NCI-H2081 (cell line): ENCODE data around the gene VSTM4.
A peak's percentile ranks its signal among the peaks of the same experiment; 100 is the strongest.

Source experiments
- DNase-seq, 2 experiments: peaks; one replicate each; lab custom pipeline; 2025; lab: John Stamatoyannopoulos, UW

Gene VSTM4

DNA sequence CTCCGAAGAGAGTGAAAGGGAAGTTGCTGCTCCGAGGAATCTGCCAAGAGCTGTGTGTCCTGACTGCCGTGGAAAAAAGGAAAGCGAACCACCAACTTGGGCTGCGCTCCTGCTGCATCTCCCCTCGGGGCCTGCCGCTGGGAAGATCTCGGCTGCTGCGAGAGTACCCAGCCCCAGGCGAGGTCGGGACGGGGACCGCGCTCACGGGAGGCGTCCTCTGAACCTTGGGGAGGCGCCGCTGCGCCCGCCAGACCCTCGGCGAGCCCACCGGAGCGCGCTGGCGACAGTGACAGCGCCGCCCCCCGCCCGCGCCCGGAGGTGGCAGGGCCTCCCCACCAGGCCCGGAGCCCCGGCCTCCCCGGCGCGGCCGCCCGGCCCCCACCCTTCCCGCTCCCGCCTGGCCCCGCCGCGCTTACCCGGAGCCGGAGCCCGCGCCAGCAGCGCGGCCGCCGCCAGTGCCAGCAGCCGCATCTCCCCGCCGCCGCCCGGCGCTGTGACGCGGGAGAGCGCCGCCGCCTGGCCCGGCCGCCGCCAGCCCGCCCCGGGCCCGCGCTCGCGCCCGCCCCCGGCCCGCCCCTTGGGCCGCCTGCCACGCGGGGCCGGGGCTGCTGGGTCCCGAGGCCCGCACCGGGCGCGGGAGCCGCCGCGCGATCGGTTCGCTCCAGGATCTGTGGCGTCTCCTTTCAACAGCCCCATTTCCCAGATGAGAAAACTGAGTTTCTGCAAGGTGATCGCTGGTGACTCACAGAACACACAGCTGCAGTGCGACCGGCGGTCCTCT, at the start of gene VSTM4:
VSTM4 (minus strand) TSS at position 508 of the 781 bp plus-strand sequence; CDS start at position 471, 37 bp downstream.
- DNase-seq, result peak in 1 of 2 experiments; percentile 14

DNA sequence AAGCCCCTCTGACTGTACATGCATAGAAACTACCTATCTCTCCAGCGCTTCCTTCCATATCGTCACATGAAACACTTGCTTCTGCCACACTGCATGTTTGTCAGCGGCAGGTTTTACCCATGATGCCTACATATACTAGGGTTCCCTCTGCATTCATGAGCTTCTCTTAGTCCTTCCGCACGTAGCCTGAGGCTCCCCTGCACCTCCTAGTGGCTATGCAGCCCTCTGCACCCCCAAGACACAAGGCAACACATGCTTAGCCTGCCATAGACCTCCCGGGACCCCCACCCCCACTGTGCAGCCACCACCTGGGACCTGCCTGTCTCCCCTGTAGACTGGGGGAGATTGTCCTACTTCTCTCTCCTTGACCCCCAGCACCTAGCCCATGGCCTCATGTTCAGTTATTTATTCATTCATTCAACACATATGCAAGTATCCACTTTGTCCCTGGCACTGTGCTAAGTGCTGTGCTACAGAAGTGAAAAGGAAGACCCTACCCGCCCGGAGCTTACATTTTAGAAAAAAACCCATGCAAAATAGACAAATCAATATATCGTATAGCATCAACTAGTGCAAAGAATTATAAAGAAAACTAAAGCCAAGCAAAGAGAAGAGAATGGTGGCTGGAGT, 49.4 kb upstream of the VSTM4 start:
- peak in 1 of 2 experiments; percentile 5 for DNase-seq

- no peak for DNase-seq
Observed at GRCh38 chr10:49163741-49164140, 48.4 kb upstream of the VSTM4 start.

GRCh38 chr10:49162761-49163310, 47.5 kb upstream of the VSTM4 start:
- DNase-seq, result no peak

GRCh38 chr10:49162063-49162462, 46.7 kb upstream of the VSTM4 start:
- DNase-seq, result no peak

DNA sequence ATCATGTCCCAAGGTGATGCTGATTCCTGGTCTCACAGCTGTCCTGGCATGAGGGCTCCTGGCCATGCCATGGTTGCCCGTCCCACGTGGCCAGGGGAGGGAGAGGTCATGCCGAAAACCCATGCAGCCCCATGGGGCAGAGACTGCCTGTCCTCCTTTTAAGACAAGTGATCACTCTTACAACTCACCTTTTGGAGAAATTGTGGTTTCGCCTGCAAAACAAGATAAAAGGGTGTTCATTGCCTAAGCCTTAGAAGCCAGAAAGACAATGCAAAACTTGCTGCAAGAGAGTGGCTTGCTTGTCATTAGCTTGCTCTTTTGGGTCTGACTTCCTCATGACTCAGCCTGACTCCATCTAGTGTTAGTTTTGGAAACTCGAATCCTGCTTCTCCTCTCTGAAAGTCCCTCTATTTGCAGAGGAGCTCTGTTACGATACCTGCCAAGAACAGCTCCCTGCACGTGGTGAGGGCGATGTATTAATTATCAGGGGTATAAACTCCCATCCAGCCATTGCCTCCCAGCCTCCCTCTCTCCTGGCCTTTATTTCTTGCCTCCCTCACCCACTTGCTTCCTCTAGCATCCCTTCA, 46.2 kb upstream of the VSTM4 start:
- DNase-seq, result peak in 1 of 2 experiments; percentile 10

- no peak for DNase-seq
Observed at GRCh38 chr10:49160814-49161213, 45.5 kb upstream of the VSTM4 start.

DNA sequence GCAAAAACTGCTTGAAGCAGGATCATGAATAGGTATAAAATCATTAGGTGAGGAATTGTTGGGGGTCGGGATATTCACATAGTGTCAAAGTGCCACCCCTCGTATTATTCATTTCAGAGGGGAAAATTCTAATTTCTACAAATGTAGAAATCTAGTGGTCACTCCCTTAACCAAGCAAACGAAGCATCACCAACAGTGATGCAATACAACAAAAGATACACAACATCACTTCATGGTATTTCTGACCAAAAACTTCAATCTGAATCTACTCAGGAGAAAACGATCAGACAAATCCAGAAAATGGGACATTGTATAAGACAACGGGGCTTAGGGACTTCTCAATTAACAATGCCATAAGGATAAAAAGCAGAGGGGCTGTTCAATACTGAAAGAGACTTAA, 44.8 kb upstream of the VSTM4 start:
- DNase-seq, result no peak

- no peak for DNase-seq
Observed at GRCh38 chr10:49158915-49159314, 43.6 kb upstream of the VSTM4 start.

GRCh38 chr10:49158404-49158803, 43.1 kb upstream of the VSTM4 start:
- no peak for DNase-seq

- DNase-seq, result no peak
Observed at GRCh38 chr10:49157229-49157628, 41.9 kb upstream of the VSTM4 start.

- no peak for DNase-seq
Observed at GRCh38 chr10:49154641-49155040, 39.3 kb upstream of the VSTM4 start.

DNA sequence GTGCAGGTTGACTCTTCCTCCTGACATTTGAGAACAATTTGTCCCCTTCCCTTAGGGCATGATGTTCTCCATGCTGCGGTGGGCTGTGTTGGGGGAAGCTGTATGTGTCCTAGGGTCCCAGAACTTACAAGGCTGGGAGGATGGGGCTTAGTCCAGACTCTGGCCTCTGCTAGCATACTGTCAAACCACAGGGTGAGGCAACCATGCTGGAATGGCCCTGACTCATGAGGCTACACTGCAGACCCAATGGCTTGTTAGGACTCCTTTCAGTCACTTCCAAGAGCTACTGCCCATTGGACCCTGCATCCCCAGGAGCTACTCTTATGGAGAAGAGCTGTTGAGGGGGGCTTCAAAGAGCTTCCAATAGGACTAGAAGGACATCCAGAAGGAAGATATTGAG, 38.6 kb upstream of the VSTM4 start:
- no peak for DNase-seq

GRCh38 chr10:49153115-49153514, 37.8 kb upstream of the VSTM4 start:
- no peak for DNase-seq

DNA sequence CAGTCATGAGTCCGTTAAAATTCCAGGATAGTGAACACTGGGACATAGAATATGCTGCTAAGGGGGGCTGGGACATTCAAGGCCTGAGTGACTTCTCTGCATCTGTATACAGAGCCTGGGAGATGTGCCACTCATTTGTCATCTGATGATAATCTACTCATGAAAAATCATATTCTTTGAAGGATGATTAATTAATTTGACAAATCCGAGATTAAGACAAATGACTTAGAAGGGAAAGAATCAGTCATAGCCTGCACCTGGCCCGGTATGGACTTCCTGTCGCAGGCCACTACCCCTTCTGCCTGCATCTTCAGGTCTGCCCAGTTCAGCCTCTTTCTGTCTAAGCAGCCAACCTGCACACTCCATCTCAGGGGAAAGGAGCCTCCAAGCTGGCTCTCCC, 37.3 kb upstream of the VSTM4 start:
- DNase-seq, result no peak

- DNase-seq, result no peak
Observed at GRCh38 chr10:49152037-49152436, 36.7 kb upstream of the VSTM4 start.

DNA sequence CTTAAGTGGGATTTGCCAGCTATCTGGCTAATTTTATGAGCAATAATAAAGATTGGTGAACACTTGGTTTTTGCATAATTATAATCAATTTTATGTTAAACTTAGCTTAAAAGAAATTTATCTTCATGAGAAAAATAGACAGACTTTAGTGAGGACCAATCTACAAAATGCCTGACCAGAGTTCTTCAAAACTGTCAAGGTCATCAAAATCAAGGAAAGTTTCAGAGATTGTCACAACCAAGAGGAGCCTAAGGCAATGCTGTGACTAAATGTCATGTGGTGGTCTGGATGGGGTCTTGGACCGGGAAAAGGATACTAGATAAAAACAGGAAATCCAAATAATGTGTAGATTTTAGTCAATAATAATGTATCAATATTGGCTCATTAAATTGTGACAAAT, 36.2 kb upstream of the VSTM4 start:
- no peak for DNase-seq

- DNase-seq, result no peak
Observed at GRCh38 chr10:49151025-49151445, 35.7 kb upstream of the VSTM4 start.

DNA sequence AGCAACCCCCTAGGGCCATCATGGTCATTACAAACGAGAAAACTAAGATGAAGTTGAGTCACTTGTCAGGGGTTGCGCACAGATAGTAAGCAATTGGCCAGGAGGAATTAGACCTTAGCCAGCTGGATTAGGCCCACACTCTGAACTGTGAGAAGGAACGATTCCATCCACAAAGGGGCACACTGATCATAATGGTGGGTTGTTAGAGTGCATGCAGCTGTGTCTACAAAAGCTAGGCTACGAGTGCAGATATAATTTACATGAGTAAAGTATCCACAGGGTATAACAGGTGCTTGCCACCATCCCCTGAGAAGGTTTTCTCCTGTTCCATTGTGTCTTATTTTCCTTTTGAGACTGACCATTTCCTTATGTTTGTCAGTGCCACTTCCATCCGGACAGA, 35.1 kb upstream of the VSTM4 start:
- peak; percentile 33 to 86 for DNase-seq

DNA sequence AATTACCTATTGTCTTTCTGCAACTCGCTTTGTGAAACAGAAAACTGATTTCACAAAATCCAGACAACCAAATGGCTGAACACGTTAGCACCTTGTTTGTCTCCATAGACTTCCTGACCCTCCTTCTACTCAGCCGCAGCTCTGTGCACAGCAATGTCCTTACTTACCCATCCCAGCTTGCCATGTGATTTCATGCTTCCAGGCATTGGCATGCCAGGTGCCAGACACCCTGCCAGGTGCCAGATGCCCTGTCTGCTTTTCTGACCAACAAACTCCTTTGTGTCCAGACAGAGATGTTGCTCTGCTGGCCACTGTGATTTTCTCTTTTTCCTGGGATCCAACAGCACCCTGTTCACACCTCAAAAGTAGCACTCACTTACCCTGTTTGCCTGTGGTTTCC, 34.6 kb upstream of the VSTM4 start:
- DNase-seq, result peak in 1 of 2 experiments; percentile 41

DNA sequence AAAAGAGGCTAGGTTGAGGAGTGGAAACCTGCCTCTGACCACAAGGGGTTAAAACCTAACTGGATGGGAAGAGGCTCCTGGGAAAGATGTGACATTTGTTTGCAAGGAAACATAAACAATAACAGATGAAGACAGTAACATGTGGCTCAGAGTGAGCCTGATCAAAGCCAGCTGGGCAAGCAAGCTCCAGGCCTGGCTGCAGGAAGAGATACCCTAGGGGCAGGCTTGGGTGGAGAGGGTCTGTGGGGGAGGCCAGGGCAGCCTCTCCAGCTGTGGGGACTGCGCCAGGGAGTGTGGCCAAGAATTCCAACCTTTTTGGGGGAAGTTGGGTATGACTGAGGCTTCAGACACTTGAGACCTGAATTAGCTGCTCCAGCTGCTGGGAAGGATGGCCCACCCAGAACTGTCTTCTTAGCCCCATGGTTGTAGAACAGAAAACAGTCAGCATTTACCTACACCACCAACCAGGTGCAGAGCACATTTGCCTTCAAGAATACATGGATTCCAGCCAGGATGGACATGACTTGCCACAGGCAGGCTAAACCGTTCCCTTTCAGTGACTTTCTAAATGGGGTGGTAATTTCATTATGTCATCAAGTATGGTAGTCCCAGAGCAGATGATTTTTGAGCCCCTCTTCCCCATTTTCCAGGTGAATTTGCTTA, 28.9 kb upstream of the VSTM4 start:
- DNase-seq, result no peak

GRCh38 chr10:49143249-49143648, 27.9 kb upstream of the VSTM4 start:
- DNase-seq, result no peak
